Lower leg skin (tissue), 3 donors: Measurements from ENCODE around the gene VSTM2L.

Experiments
- POLR2A ChIP-seq, 2 donors: fragments of 450-650 bp; IDR thresholded peaks; one replicate each; pipeline ENCODE4 v1.6.1; 2016 to 2017; ENCODE audit warnings: antibody characterized with exemption in 2 of 2, mild to moderate bottlenecking in 1 of 2, moderate library complexity in 1 of 2
- TF ChIP-seq, protein P1 (sequence below), 3 donors: fragments of 450-650 bp; IDR thresholded peaks; one replicate each; pipeline ENCODE4 v1.5.1; 2016; ENCODE audit warnings: antibody characterized with exemption in 3 of 3, mild to moderate bottlenecking in 3 of 3, moderate library complexity in 2 of 3

DNA sequence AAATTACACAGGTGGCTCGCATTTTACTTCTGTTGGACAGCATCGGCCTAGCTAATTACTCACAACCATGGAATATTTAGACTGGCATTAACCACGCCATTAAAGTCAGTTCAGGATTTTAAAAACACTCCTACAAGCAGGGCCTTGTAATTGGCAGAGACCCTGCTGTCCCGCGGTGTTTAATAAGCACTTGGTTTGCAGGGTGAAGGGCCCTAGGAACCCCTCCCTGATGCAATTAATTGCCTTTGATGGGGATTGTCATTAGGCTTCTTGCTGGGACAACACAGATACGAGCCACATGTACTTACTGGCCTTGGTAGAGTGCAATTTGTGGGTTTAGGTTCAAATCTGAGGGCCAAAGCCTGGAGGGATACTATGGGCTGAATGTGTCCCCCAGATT lies 7.8 kb upstream of the VSTM2L start:
- TF ChIP-seq, protein P1, sequence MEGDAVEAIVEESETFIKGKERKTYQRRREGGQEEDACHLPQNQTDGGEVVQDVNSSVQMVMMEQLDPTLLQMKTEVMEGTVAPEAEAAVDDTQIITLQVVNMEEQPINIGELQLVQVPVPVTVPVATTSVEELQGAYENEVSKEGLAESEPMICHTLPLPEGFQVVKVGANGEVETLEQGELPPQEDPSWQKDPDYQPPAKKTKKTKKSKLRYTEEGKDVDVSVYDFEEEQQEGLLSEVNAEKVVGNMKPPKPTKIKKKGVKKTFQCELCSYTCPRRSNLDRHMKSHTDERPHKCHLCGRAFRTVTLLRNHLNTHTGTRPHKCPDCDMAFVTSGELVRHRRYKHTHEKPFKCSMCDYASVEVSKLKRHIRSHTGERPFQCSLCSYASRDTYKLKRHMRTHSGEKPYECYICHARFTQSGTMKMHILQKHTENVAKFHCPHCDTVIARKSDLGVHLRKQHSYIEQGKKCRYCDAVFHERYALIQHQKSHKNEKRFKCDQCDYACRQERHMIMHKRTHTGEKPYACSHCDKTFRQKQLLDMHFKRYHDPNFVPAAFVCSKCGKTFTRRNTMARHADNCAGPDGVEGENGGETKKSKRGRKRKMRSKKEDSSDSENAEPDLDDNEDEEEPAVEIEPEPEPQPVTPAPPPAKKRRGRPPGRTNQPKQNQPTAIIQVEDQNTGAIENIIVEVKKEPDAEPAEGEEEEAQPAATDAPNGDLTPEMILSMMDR (IDR thresholded peaks at IDR 0.05): no peak
- no peak for TF ChIP-seq POLR2A (IDR thresholded peaks at IDR 0.05)
